ENCODE data around the gene UNK. TPM values are rescaled to one million over a fixed set of nuclear protein-coding genes. Genes with fewer than 3 reads are reported as not detected.

Gene UNK
- total RNA-seq, 2 experiments from 2014 or later: 41.5 to 67.6 TPM

DNA sequence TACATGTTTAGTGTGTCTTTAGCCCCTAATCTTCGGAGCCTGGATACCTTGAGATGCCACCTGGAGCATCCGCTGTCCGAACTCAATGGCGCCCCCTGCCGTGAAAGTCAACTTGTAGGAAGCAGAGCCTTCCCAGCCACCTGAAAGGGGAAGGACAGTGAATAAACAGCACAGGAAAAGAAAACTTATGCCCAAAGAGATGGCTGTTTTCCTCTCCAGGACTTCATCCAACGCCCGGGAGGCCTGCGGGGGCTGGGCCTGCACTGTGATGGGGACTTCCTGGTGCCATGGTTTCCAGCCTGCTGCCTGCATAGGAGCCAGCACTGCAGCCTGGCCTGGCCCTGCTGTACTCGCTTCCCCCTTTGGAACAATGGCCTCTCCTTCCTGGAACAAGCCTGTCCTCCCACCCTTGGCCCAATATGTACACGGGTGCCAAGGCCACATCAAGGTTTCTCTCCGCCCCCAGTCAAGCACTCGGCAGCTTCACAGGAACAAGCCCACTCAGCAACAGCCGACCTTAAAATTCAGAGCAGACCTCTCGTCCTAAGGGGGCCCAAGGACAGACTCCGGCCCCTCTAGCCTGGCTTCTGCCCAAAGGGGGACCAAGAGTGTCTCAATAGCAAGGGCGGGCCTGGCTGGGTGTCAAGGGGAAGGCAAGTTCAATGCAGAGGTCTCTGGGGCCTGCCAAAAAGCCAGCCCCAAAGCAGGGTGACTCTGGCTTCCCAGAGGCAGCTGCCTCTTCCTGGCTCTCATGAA lies 64.1 kb downstream of the UNK start:
- Histone ChIP-seq H4K20me1 (ENCODE audit: insufficient read depth, low read length) (no peaks in the 10 kb centered on the region), H3K27ac (ENCODE audit: low read depth, low read length, poor library complexity, severe bottlenecking) (no peak overlapping the region), H3K36me3 (ENCODE audit: insufficient read depth, low read length) (peaks cover 46% of the 10 kb centered on the region), H3K4me1 (ENCODE audit: insufficient read depth, low read length, poor library complexity, severe bottlenecking) (peaks cover 17% of the 10 kb centered on the region), H3K79me2 (ENCODE audit: insufficient read depth, low read depth, low read length) (no peaks in the 10 kb centered on the region; the same call in 1 of the 2 replicates), H3K9me3 (ENCODE audit: low read length) (no peaks in the 10 kb centered on the region), H3K9me2 (ENCODE audit: insufficient read depth, low read length) (no peaks in the 10 kb centered on the region), H2AFZ (ENCODE audit: low read length) (no peak overlapping the region), H3K4me3 (ENCODE audit: low read depth, low read length, poor library complexity, severe bottlenecking) (no peak overlapping the region), H3K4me2 (ENCODE audit: low read length) (no peak overlapping the region)
- ChIA-PET POLR2A (interaction anchor here (0.8 kb wide), 1 partner anchor 53 kb away, joined by 3 read pairs; no protein-coding TSS in a partner anchor), CTCF (ENCODE audit: unreplicated experiment) (interaction anchor here (0.8 kb wide), 1 partner anchor 34 kb away, joined by 3 read pairs; no protein-coding TSS in a partner anchor)
- DNase-seq (ENCODE audit: low spot score): peak; percentile 83
- peak; percentile 99 for TF ChIP-seq CTCF (conservative IDR thresholded peaks at IDR 0.05; ENCODE audit: low read length)
- TF ChIP-seq EZH2phosphoT487 (IDR thresholded peaks at IDR 0.05; ENCODE audit: borderline replicate concordance, low read depth, low read length): no peak
- intact Hi-C loops (cut with micrococcal nuclease; ENCODE audit: unreplicated experiment): loop anchor here (1.0 to 5.0 kb wide), 2 partner anchors 84 to 96 kb away; no protein-coding TSS in a partner anchor
- BruUV-seq (replicated peaks): no TSS peak

- H2AFZ ChIP-seq (ENCODE audit: low read length): no peak overlapping the region
- no peak overlapping the region for H3K27ac ChIP-seq (ENCODE audit: low read depth, low read length, poor library complexity, severe bottlenecking)
- peaks cover 4% of the 10 kb centered on the region; the same call in 1 of the 2 replicates for H3K79me2 ChIP-seq (ENCODE audit: insufficient read depth, low read depth, low read length)
- POLR2A ChIA-PET: interaction anchor here (0.8 kb wide), 1 partner anchor 53 kb away, joined by 3 read pairs; no protein-coding TSS in a partner anchor
- no peaks in the 10 kb centered on the region for H3K9me2 ChIP-seq (ENCODE audit: insufficient read depth, low read length)
- DNase-seq (ENCODE audit: low spot score): no peak
- no peaks in the 10 kb centered on the region for H3K9me3 ChIP-seq (ENCODE audit: low read length)
- peaks cover 3% of the 10 kb centered on the region; the same call in 1 of the 2 replicates for H4K20me1 ChIP-seq (ENCODE audit: insufficient read depth, low read length)
- H3K4me1 ChIP-seq (ENCODE audit: insufficient read depth, low read length, poor library complexity, severe bottlenecking): peaks cover 15% of the 10 kb centered on the region
- H3K4me2 ChIP-seq (ENCODE audit: low read length): no peak overlapping the region
- CTCF ChIA-PET (ENCODE audit: unreplicated experiment): no interaction called here
- no peak overlapping the region for H3K4me3 ChIP-seq (ENCODE audit: low read depth, low read length, poor library complexity, severe bottlenecking)
- peaks cover 46% of the 10 kb centered on the region for H3K36me3 ChIP-seq (ENCODE audit: insufficient read depth, low read length)
- no peak for TF ChIP-seq EZH2phosphoT487 (IDR thresholded peaks at IDR 0.05; ENCODE audit: borderline replicate concordance, low read depth, low read length)
- no peak for TF ChIP-seq CTCF (conservative IDR thresholded peaks at IDR 0.05; ENCODE audit: low read length)
- intact Hi-C loops (cut with micrococcal nuclease; ENCODE audit: unreplicated experiment): loop anchor here (5.0 kb wide), 1 partner anchor 97 kb away; no protein-coding TSS in a partner anchor
- no TSS peak for BruUV-seq (replicated peaks)
These were observed 64.7 kb downstream of the UNK start for GRCh38 chr17:75849279-75849646.

GRCh38 chr17:75849724-75850123 lies 65.1 kb downstream of the UNK start:
- ChIA-PET POLR2A (interaction anchor here (0.8 kb wide), 1 partner anchor 54 kb away, joined by 3 read pairs; no protein-coding TSS in a partner anchor), CTCF (ENCODE audit: unreplicated experiment) (no interaction called here)
- no peak for TF ChIP-seq CTCF (conservative IDR thresholded peaks at IDR 0.05; ENCODE audit: low read length)
- no peak for DNase-seq (ENCODE audit: low spot score)
- Histone ChIP-seq H3K9me3 (ENCODE audit: low read length) (no peaks in the 10 kb centered on the region), H3K79me2 (ENCODE audit: insufficient read depth, low read depth, low read length) (peaks cover 8% of the 10 kb centered on the region; the same call in 1 of the 2 replicates), H3K9me2 (ENCODE audit: insufficient read depth, low read length) (no peaks in the 10 kb centered on the region), H3K4me3 (ENCODE audit: low read depth, low read length, poor library complexity, severe bottlenecking) (no peak overlapping the region), H3K4me1 (ENCODE audit: insufficient read depth, low read length, poor library complexity, severe bottlenecking) (peaks cover 17% of the 10 kb centered on the region), H3K36me3 (ENCODE audit: insufficient read depth, low read length) (peaks cover 46% of the 10 kb centered on the region), H3K4me2 (ENCODE audit: low read length) (no peak overlapping the region), H2AFZ (ENCODE audit: low read length) (no peak overlapping the region), H4K20me1 (ENCODE audit: insufficient read depth, low read length) (peaks cover 4% of the 10 kb centered on the region; the same call in 1 of the 2 replicates), H3K27ac (ENCODE audit: low read depth, low read length, poor library complexity, severe bottlenecking) (no peak overlapping the region)
- no TSS peak for BruUV-seq (replicated peaks)
- intact Hi-C loops (cut with micrococcal nuclease; ENCODE audit: unreplicated experiment): loop anchor here (5.0 kb wide), 1 partner anchor 97 kb away; no protein-coding TSS in a partner anchor

All from OCI-LY7 (cell line).